HepG2 (cell line): ENCODE results near the gene ATP1A2. TPM values are rescaled to one million over a fixed set of nuclear protein-coding genes. Genes with fewer than 3 reads are reported as not detected.

Experiments used
- ATAC-seq: fragments of 200-7000 bp; cut with Tn5 transposase; 3 replicates; pipeline ENCODE4 v1.9.1; 2020; ENCODE audit warnings: mild to moderate bottlenecking, moderate library complexity
- BruUV-seq: library from RNA; stranded (reverse); fragments of 400-500 nt; replicated peaks from 2 replicates; lab custom pipeline; 2021; lab: Mats Ljungman, UMichigan
- CTCF ChIA-PET: fragments of 300-600 bp; formaldehyde crosslinking; extraction: SDS; loops from one replicate; lab custom pipeline; 2021; ENCODE audit warnings: low total read pairs, inconsistent platforms, low intra/inter-chr PET ratio; lab: Yijun Ruan, JAX
- POLR2A ChIA-PET: fragments of 350-600 bp; sonication (Branson Sonifier 250); formaldehyde crosslinking; loops from one replicate; lab custom pipeline; 2020; ENCODE audit warnings: antibody characterized with exemption, inconsistent platforms; lab: Yijun Ruan, JAX
- DNase-seq: peaks from one replicate; pipeline ENCODE4 v3.0.0-alpha.2; 2015; ENCODE audit warnings: low spot score
- FAIRE-seq: peaks from 3 replicates; lab custom pipeline; 2011; peaks lifted over from hg19 to GRCh38; lab: Jason Lieb, UNC
- H2AFZ ChIP-seq: one replicate; pipeline ENCODE4 v1.6.1; 2011; ENCODE audit warnings: low read length, inconsistent platforms
- H3K27ac ChIP-seq: fragments of 300-600 bp; 3 replicates; pipeline ENCODE4 v1.8.0; 2011; ENCODE audit warnings: mixed run types, mild to moderate bottlenecking, mixed read lengths, low read length, inconsistent platforms; ENCODE audit not compliant: insufficient read depth; ENCODE audit errors: extremely low read length
- H3K27me3 ChIP-seq, 2 experiments: fragments of 200-600 bp in 1 of 2; 2 replicates in 1 of 2; 3 replicates in 1 of 2; pipeline versions ENCODE4 v1.6.0 to v1.8.0; 2011; ENCODE audit warnings: low read length in 2 of 2, mild to moderate bottlenecking in 2 of 2, moderate library complexity in 2 of 2, inconsistent platforms in 1 of 2; ENCODE audit not compliant: insufficient read depth in 2 of 2, control insufficient read depth in 1 of 2
- H3K36me3 ChIP-seq, 2 experiments: fragments of 200-600 bp in 1 of 2; replicated peaks in 1 of 2; 2 replicates in 1 of 2; 3 replicates in 1 of 2; pipeline versions ENCODE4 v1.5.1 to v1.8.0; 2011; ENCODE audit warnings: low read length in 2 of 2, inconsistent platforms in 1 of 2; ENCODE audit not compliant: insufficient read depth in 2 of 2, control insufficient read depth in 1 of 2
- H3K4me1 ChIP-seq: 2 replicates; pipeline ENCODE4 v1.5.1; 2012; ENCODE audit warnings: low read length, inconsistent platforms; ENCODE audit not compliant: insufficient read depth
- H3K4me2 ChIP-seq: 2 replicates; pipeline ENCODE4 v1.6.0; 2011; ENCODE audit warnings: low read depth, low read length, inconsistent platforms
- H3K4me3 ChIP-seq, 3 experiments: fragments of 200-600 bp in 1 of 3; sonication (generic), shearing (Covaris generic) in 1 of 3; replicated peaks in 1 of 3; 2 replicates each; pipeline ENCODE4 v1.5.1; 2011 to 2016; ENCODE audit warnings: low read length in 3 of 3, inconsistent platforms in 2 of 3, low read depth in 2 of 3, mild to moderate bottlenecking in 2 of 3, control low read depth in 1 of 3, mixed read lengths in 1 of 3; ENCODE audit not compliant: insufficient read depth in 1 of 3
- H3K79me2 ChIP-seq: one replicate; pipeline ENCODE4 v1.6.1; 2011; ENCODE audit warnings: low read length, inconsistent platforms; ENCODE audit not compliant: insufficient read depth
- H3K9ac ChIP-seq: 2 replicates; pipeline ENCODE4 v1.6.0; 2011; ENCODE audit warnings: mild to moderate bottlenecking, low read depth, low read length, inconsistent platforms; ENCODE audit not compliant: insufficient read depth
- H3K9me3 ChIP-seq: 2 replicates; pipeline ENCODE4 v1.5.1; 2012; ENCODE audit warnings: mild to moderate bottlenecking, low read length
- H4K20me1 ChIP-seq: 2 replicates; pipeline ENCODE4 v1.6.0; 2011; ENCODE audit warnings: inconsistent platforms, mild to moderate bottlenecking, low read length, moderate library complexity; ENCODE audit not compliant: insufficient read depth
- AGO2 ChIP-seq: fragments of 200-400 bp; formaldehyde crosslinking; optimal IDR thresholded peaks from 2 replicates; pipeline ENCODE3; 2017; ENCODE audit warnings: mild to moderate bottlenecking, low read depth, low read length, moderate library complexity
- ESRRA ChIP-seq: sonication (generic); formaldehyde crosslinking; IDR thresholded peaks from 2 replicates; pipeline ENCODE4 v1.5.1; 2020; ENCODE audit warnings: mild to moderate bottlenecking, low read depth, missing genetic modification reagents
- GLMP ChIP-seq: sonication (generic); formaldehyde crosslinking; IDR thresholded peaks from 2 replicates; pipeline ENCODE4 v1.9.0; 2021; ENCODE audit warnings: missing genetic modification reagents, mild to moderate bottlenecking, borderline replicate concordance
- GRHL1 ChIP-seq: sonication (generic); formaldehyde crosslinking; conservative IDR thresholded peaks from 2 replicates; pipeline ENCODE4 v1.8.0; 2022; ENCODE audit warnings: missing genetic modification reagents
- PAX8 ChIP-seq: sonication (generic); formaldehyde crosslinking; IDR thresholded peaks from 2 replicates; pipeline ENCODE4 v1.8.0; 2022; ENCODE audit warnings: mild to moderate bottlenecking, missing genetic modification reagents, borderline replicate concordance
- POLR2A ChIP-seq, 2 experiments: IDR thresholded peaks; 2 replicates each; pipeline ENCODE4 v1.6.1; 2011; ENCODE audit warnings: low read depth in 2 of 2, low read length in 2 of 2, mild to moderate bottlenecking in 1 of 2, moderate library complexity in 1 of 2; ENCODE audit not compliant: insufficient read depth in 1 of 2
- SP5 ChIP-seq: IDR thresholded peaks from 2 replicates; pipeline ENCODE4 v1.6.1; 2016; ENCODE audit warnings: low read depth, borderline replicate concordance
- TBX2 ChIP-seq: sonication (generic); formaldehyde crosslinking; IDR thresholded peaks from 2 replicates; pipeline ENCODE4 v1.5.0; 2020; ENCODE audit warnings: missing genetic modification reagents, mild to moderate bottlenecking, borderline replicate concordance
- TCF7 ChIP-seq: sonication (generic); IDR thresholded peaks from 2 replicates; pipeline ENCODE4 v1.6.1; 2016; ENCODE audit warnings: antibody characterized with exemption, low read depth
- ZIK1 ChIP-seq: sonication (generic); formaldehyde crosslinking; IDR thresholded peaks from 2 replicates; pipeline ENCODE4 v1.5.0; 2020; ENCODE audit warnings: mild to moderate bottlenecking, low read depth, missing genetic modification reagents, borderline replicate concordance
- ZNF281 ChIP-seq: sonication (generic); formaldehyde crosslinking; IDR thresholded peaks from 2 replicates; pipeline ENCODE4 v1.4.0; 2020; ENCODE audit warnings: missing genetic modification reagents, borderline replicate concordance
- ZNF432 ChIP-seq: sonication (generic); formaldehyde crosslinking; IDR thresholded peaks from 2 replicates; pipeline ENCODE4 v1.5.0; 2020; ENCODE audit warnings: missing genetic modification reagents, mild to moderate bottlenecking, borderline replicate concordance
- ZNF703 ChIP-seq: sonication (generic); formaldehyde crosslinking; IDR thresholded peaks from 2 replicates; pipeline ENCODE4 v1.5.1; 2020; ENCODE audit warnings: missing genetic modification reagents, mild to moderate bottlenecking, moderate library complexity, borderline replicate concordance
- ZNF746 ChIP-seq: sonication (generic); formaldehyde crosslinking; IDR thresholded peaks from 2 replicates; pipeline ENCODE4 v1.8.0; 2022; ENCODE audit warnings: mild to moderate bottlenecking, missing genetic modification reagents
- ZNF766 ChIP-seq: sonication (generic); formaldehyde crosslinking; IDR thresholded peaks from 2 replicates; pipeline ENCODE4 v1.5.0; 2020; ENCODE audit warnings: missing genetic modification reagents, borderline replicate concordance
- WGBS: methylation state at CpG from one replicate; pipeline ENCODE4 v1.1.6; 2017; ENCODE audit warnings: low lambda C conversion rate; 5-methylcytosine and 5-hydroxymethylcytosine counted together
- in situ Hi-C: cut with HindIII; loops from 2 replicates; pipeline ENCODE4 v1.10.0; 2017; ENCODE audit warnings: low pct_unique_long_range_greater_than_20kb; ENCODE audit not compliant: extremely low pct_ligation_motif_present
- intact Hi-C: fragments of 100-400 bp; cut with micrococcal nuclease; formaldehyde crosslinking; loops from one replicate; pipeline ENCODE4 v1.10.0; 2022; ENCODE audit not compliant: unreplicated experiment
- polyA plus RNA-seq, 8 experiments: library from polyadenylated mRNA; depleted of rRNA in 3 of 8; stranded (reverse) in 7 of 8; unstranded in 1 of 8; fragments of >200 nt; fragmentation: Illumina TruSeq in 4 of 8; extraction: Trizol in 4 of 8; gene quantifications; 2 replicates each; pipeline versions ENCODE4 v1.2.1 to v1.2.3, GENCODE V29; 2011 to 2016; ENCODE audit warnings: low read depth in 4 of 8, missing spikeins in 1 of 8, mixed read lengths in 1 of 8; ENCODE audit not compliant: insufficient read depth in 1 of 8
- total RNA-seq, 5 experiments: library from RNA; depleted of rRNA; stranded (reverse); fragments of >200 nt; fragmentation: Illumina TruSeq; extraction: Trizol; gene quantifications; 2 replicates each; pipeline ENCODE4 v1.2.3, GENCODE V29; 2016; ENCODE audit warnings: low read depth in 1 of 5
- TF ChIP-seq, protein P1 (sequence below): sonication (generic); formaldehyde crosslinking; conservative IDR thresholded peaks from 2 replicates; pipeline ENCODE4 v1.5.0; 2020; ENCODE audit warnings: missing genetic modification reagents
- TF ChIP-seq, protein P2 (sequence below): fragments of 450-650 bp; IDR thresholded peaks from 2 replicates; pipeline ENCODE4 v1.6.1; 2017

The ATP1A2 gene
- total and polyA plus RNA-seq, 2 of the 13 experiments (the other 11 are each of a cell fraction or from before 2014, with no cell fraction given) = 0.16 TPM; not detected in 1

DNA sequence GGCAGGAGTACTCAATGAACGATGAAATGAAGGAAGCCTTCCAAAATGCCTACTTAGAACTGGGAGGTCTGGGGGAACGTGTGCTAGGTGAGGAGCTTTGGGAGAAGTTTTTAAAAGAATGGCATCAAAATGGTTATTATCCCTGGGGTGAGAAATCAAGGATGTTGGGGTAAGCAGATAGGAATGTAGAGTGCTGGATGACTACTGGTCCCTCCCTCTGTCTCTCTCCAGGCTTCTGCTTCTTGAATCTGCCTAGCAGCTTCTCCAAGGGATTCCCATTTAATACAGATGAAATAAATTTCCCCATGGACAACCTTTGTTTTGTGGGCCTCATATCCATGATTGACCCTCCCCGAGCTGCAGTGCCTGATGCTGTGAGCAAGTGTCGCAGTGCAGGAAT, 55.8 kb downstream of the ATP1A2 start:
- no peak overlapping the region for H2AFZ ChIP-seq
- no peaks in the 10 kb centered on the region for H3K79me2 ChIP-seq
- no peaks in the 10 kb centered on the region for H3K36me3 ChIP-seq
- 48% methylated on average over 4 of the region's 4 CpGs for WGBS
- in situ Hi-C loops (no loop called here), intact Hi-C loops (no loop called here)
- CTCF ChIA-PET = no interaction called here
- FAIRE-seq (no peak), DNase-seq (no peak), ATAC-seq (no peak)
- H3K4me1 ChIP-seq = peaks cover 18% of the 10 kb centered on the region
- no peak overlapping the region for H3K4me2 ChIP-seq
- H4K20me1 ChIP-seq = no peaks in the 10 kb centered on the region
- BruUV-seq = no TSS peak
- no peak overlapping the region for H3K27ac ChIP-seq
- POLR2A ChIA-PET = no interaction called here
- no peak overlapping the region for H3K9ac ChIP-seq
- H3K4me3 ChIP-seq = no peak overlapping the region
- no peaks in the 10 kb centered on the region for H3K9me3 ChIP-seq
- H3K27me3 ChIP-seq = peaks cover 2 to 49% of the 10 kb centered on the region in 2 experiments; a peak in 3 of 5 replicates
- no peak for TF ChIP-seq TCF7
- no peak for TF ChIP-seq ZNF703 (CRISPR knock-in tag)
- TF ChIP-seq PAX8 = no peak
- TF ChIP-seq GLMP (CRISPR knock-in tag) = no peak
- TF ChIP-seq ESRRA = no peak
- TF ChIP-seq, protein P1, sequence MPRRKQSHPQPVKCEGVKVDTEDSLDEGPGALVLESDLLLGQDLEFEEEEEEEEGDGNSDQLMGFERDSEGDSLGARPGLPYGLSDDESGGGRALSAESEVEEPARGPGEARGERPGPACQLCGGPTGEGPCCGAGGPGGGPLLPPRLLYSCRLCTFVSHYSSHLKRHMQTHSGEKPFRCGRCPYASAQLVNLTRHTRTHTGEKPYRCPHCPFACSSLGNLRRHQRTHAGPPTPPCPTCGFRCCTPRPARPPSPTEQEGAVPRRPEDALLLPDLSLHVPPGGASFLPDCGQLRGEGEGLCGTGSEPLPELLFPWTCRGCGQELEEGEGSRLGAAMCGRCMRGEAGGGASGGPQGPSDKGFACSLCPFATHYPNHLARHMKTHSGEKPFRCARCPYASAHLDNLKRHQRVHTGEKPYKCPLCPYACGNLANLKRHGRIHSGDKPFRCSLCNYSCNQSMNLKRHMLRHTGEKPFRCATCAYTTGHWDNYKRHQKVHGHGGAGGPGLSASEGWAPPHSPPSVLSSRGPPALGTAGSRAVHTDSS = no peak
- no peak for TF ChIP-seq TBX2 (CRISPR knock-in tag)
- TF ChIP-seq ZNF766 (CRISPR knock-in tag) = no peak
- TF ChIP-seq ZNF281 = no peak
- TF ChIP-seq POLR2A (IDR thresholded peaks at IDR 0.05; ENCODE audit: insufficient read depth in 1 of 2, low read depth in 2 of 2, low read length in 2 of 2) = no peak
- TF ChIP-seq ZIK1 (CRISPR knock-in tag) = no peak
- TF ChIP-seq ZNF432 (CRISPR knock-in tag) = no peak
- TF ChIP-seq, protein P2, sequence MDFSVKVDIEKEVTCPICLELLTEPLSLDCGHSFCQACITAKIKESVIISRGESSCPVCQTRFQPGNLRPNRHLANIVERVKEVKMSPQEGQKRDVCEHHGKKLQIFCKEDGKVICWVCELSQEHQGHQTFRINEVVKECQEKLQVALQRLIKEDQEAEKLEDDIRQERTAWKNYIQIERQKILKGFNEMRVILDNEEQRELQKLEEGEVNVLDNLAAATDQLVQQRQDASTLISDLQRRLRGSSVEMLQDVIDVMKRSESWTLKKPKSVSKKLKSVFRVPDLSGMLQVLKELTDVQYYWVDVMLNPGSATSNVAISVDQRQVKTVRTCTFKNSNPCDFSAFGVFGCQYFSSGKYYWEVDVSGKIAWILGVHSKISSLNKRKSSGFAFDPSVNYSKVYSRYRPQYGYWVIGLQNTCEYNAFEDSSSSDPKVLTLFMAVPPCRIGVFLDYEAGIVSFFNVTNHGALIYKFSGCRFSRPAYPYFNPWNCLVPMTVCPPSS = no peak
- no peak for TF ChIP-seq AGO2
- TF ChIP-seq ZNF746 (CRISPR knock-in tag) = no peak
- no peak for TF ChIP-seq GRHL1 (CRISPR knock-in tag)
- TF ChIP-seq SP5 (CRISPR knock-in tag) = no peak
